Neuronal stem cell (in vitro differentiated cells): ENCODE measurements around the gene R3HCC1L.
"Not testable (repeated sequence)": the region's sequence is repeated elsewhere in the genome, so short reads cannot be mapped to it uniquely, and the experiment has no call there.

ENCODE experiments used
- DNase-seq: peaks from one replicate; pipeline ENCODE4 v3.0.0-alpha.2; 2013; ENCODE audit warnings: low spot score
- H2AFZ ChIP-seq: one replicate; pipeline ENCODE4 v1.6.1; 2013; ENCODE audit warnings: mild to moderate bottlenecking, low read length, inconsistent platforms
- H2AK5ac ChIP-seq: 2 replicates; pipeline ENCODE4 v1.6.1; 2013; ENCODE audit warnings: low read depth, mild to moderate bottlenecking, inconsistent platforms, low read length, moderate library complexity, mixed read lengths
- H2BK120ac ChIP-seq: 2 replicates; pipeline ENCODE4 v1.6.1; 2013; ENCODE audit warnings: low read depth, mild to moderate bottlenecking, inconsistent platforms, low read length, moderate library complexity, mixed read lengths
- H2BK12ac ChIP-seq: one replicate; pipeline ENCODE4 v1.6.1; 2013; ENCODE audit warnings: low read length, inconsistent platforms
- H2BK15ac ChIP-seq: 2 replicates; pipeline ENCODE4 v1.6.1; 2013; ENCODE audit warnings: mild to moderate bottlenecking, low read length, inconsistent platforms, mixed read lengths
- H2BK5ac ChIP-seq: one replicate; pipeline ENCODE4 v1.6.1; 2013; ENCODE audit warnings: inconsistent platforms, mild to moderate bottlenecking, low read length, moderate library complexity
- H3K14ac ChIP-seq: one replicate; pipeline ENCODE4 v1.6.1; 2013; ENCODE audit warnings: low read length, inconsistent platforms
- H3K18ac ChIP-seq: 2 replicates; pipeline ENCODE4 v1.6.1; 2013; ENCODE audit warnings: low read length, inconsistent platforms
- H3K23ac ChIP-seq: 2 replicates; pipeline ENCODE4 v1.6.1; 2013; ENCODE audit warnings: low read depth, mild to moderate bottlenecking, mixed read lengths, low read length, inconsistent platforms; ENCODE audit not compliant: poor library complexity
- H3K27ac ChIP-seq: replicated peaks from 3 replicates; pipeline ENCODE4 v1.5.1; 2013; ENCODE audit warnings: low read length, inconsistent platforms
- H3K27me3 ChIP-seq, 3 experiments: 2 replicates each; pipeline ENCODE4 v1.6.1; 2013; ENCODE audit warnings: low read length in 3 of 3, mild to moderate bottlenecking in 2 of 3, inconsistent platforms in 1 of 3, low read depth in 1 of 3, mixed read lengths in 1 of 3, moderate library complexity in 1 of 3; ENCODE audit not compliant: control insufficient read depth in 3 of 3, insufficient read depth in 3 of 3
- H3K36me3 ChIP-seq, 2 donors: replicated peaks in 1 of 2; 2 replicates each; pipeline ENCODE4 v1.6.1; 2013; ENCODE audit warnings: low read length in 2 of 2; ENCODE audit not compliant: control insufficient read depth in 2 of 2, insufficient read depth in 2 of 2
- H3K4ac ChIP-seq: 2 replicates; pipeline ENCODE4 v1.6.1; 2013; ENCODE audit warnings: inconsistent platforms, mild to moderate bottlenecking, low read length, moderate library complexity
- H3K4me1 ChIP-seq, 2 donors: 1 replicate in 1 of 2; 2 replicates in 1 of 2; pipeline ENCODE4 v1.6.1; 2013; ENCODE audit warnings: low read length in 2 of 2, low read depth in 1 of 2; ENCODE audit not compliant: control insufficient read depth in 2 of 2, insufficient read depth in 1 of 2
- H3K4me2 ChIP-seq: one replicate; pipeline ENCODE4 v1.6.1; 2013; ENCODE audit warnings: mild to moderate bottlenecking, low read length, inconsistent platforms; ENCODE audit not compliant: insufficient read depth, poor library complexity, severe bottlenecking
- H3K4me3 ChIP-seq, 2 donors: 2 replicates each; pipeline ENCODE4 v1.5.1; 2013; ENCODE audit warnings: low read length in 2 of 2, mild to moderate bottlenecking in 2 of 2, inconsistent platforms in 1 of 2, moderate library complexity in 1 of 2
- H3K79me1 ChIP-seq: one replicate; pipeline ENCODE4 v1.6.1; 2013; ENCODE audit warnings: low read depth, mild to moderate bottlenecking, inconsistent platforms, low read length, moderate library complexity
- H3K9ac ChIP-seq: one replicate; pipeline ENCODE4 v1.6.1; 2013; ENCODE audit warnings: mild to moderate bottlenecking, low read depth, low read length, inconsistent platforms; ENCODE audit not compliant: poor library complexity
- H3K9me3 ChIP-seq, 2 donors: replicated peaks in 1 of 2; 2 replicates each; pipeline versions ENCODE3 to v1.6.1; 2013; ENCODE audit warnings: low read length in 2 of 2, mild to moderate bottlenecking in 2 of 2, inconsistent platforms in 1 of 2, low read depth in 1 of 2, mixed read lengths in 1 of 2, moderate library complexity in 1 of 2; ENCODE audit not compliant: control insufficient read depth in 2 of 2, insufficient read depth in 1 of 2
- H4K8ac ChIP-seq: one replicate; pipeline ENCODE4 v1.6.1; 2013; ENCODE audit warnings: low read depth, mild to moderate bottlenecking, inconsistent platforms, low read length, moderate library complexity
- H4K91ac ChIP-seq: one replicate; pipeline ENCODE4 v1.6.1; 2013; ENCODE audit warnings: low read length, low read depth, mild to moderate bottlenecking, inconsistent platforms; ENCODE audit not compliant: poor library complexity
- WGBS, 2 donors: extraction: QIAGEN DNeasy Blood & Tissue Kit; methylation state at CpG; one replicate each; pipeline ENCODE4 v1.1.7; 2013; ENCODE audit warnings: missing lambda C conversion rate in 2 of 2, mixed read lengths in 1 of 2; ENCODE audit not compliant: insufficient read length in 2 of 2, insufficient replicate concordance in 1 of 2; ENCODE audit errors: extremely low coverage in 2 of 2; 5-methylcytosine and 5-hydroxymethylcytosine counted together

The R3HCC1L gene

GRCh38 chr10:98135222-98135899 is 904 bp downstream of the R3HCC1L start:
- Histone ChIP-seq H2AFZ (peak overlapping the region; percentile 81), H3K4me3 (peak overlapping the region; percentile 72 to 83), H3K4ac (no peak overlapping the region), H3K27ac (no peak overlapping the region), H2BK120ac (no peak overlapping the region), H3K27me3 (no peaks in the 10 kb centered on the region), H2BK15ac (no peak overlapping the region), H3K79me1 (no peaks in the 10 kb centered on the region), H2BK5ac (peak overlapping the region; percentile 70), H4K8ac (no peak overlapping the region), H3K9me3 (peaks cover 0 to 5% of the 10 kb centered on the region in 2 donors), H3K4me2 (peak overlapping the region; percentile 59), H3K4me1 (peaks cover 0 to 3% of the 10 kb centered on the region in 2 donors), H2AK5ac (no peak overlapping the region), H3K23ac (no peak overlapping the region), H4K91ac (no peak overlapping the region), H3K18ac (peak overlapping the region; percentile 70), H3K36me3 (no peaks in the 10 kb centered on the region), H3K9ac (no peak overlapping the region), H2BK12ac (no peak overlapping the region), H3K14ac (no peak overlapping the region)
- whole genome bisulfite sequencing, 2 donors, result no CpG with 5 or more reads among the region's 13 CpGs
- DNase-seq, result no peak

GRCh38 chr10:98136775-98137174 is 2.3 kb downstream of the R3HCC1L start:
- H2AK5ac ChIP-seq, H3K23ac ChIP-seq, H2BK15ac ChIP-seq, H2BK120ac ChIP-seq, H3K79me1 ChIP-seq, H3K4me2 ChIP-seq, H2BK12ac ChIP-seq, H3K27ac ChIP-seq, H3K18ac ChIP-seq, H4K91ac ChIP-seq, DNase-seq, H3K9ac ChIP-seq, H4K8ac ChIP-seq, H3K14ac ChIP-seq, H2AFZ ChIP-seq, H3K27me3 ChIP-seq, H3K9me3 ChIP-seq, H3K4ac ChIP-seq, H2BK5ac ChIP-seq, H3K36me3 ChIP-seq, H3K4me3 ChIP-seq, H3K4me1 ChIP-seq: not testable (repeated sequence)
- WGBS, 2 donors, result no CpG with 5 or more reads among the region's 16 CpGs

- no peaks in the 10 kb centered on the region for H3K79me1 ChIP-seq
- no peak overlapping the region for H3K14ac ChIP-seq
- H3K18ac ChIP-seq, result no peak overlapping the region
- no peak overlapping the region for H3K9ac ChIP-seq
- no peak overlapping the region for H2BK5ac ChIP-seq
- no peak overlapping the region for H3K4ac ChIP-seq
- no peak overlapping the region for H2BK12ac ChIP-seq
- no peak overlapping the region for H3K23ac ChIP-seq
- DNase-seq, result no peak
- H3K9me3 ChIP-seq, result no peaks in the 10 kb centered on the region
- H2BK15ac ChIP-seq, result no peak overlapping the region
- H2AFZ ChIP-seq, result no peak overlapping the region
- no peak overlapping the region for H3K4me3 ChIP-seq
- no peaks in the 10 kb centered on the region for H3K36me3 ChIP-seq
- H3K27me3 ChIP-seq, result no peaks in the 10 kb centered on the region
- no peak overlapping the region for H3K4me2 ChIP-seq
- peaks cover 0 to 3% of the 10 kb centered on the region in 2 donors for H3K4me1 ChIP-seq
- H3K27ac ChIP-seq, result no peak overlapping the region
- H4K91ac ChIP-seq, result no peak overlapping the region
- H2BK120ac ChIP-seq, result no peak overlapping the region
- H2AK5ac ChIP-seq, result no peak overlapping the region
- no peak overlapping the region for H4K8ac ChIP-seq
These were observed 3.6 kb downstream of the R3HCC1L start for GRCh38 chr10:98138031-98138430.

DNA sequence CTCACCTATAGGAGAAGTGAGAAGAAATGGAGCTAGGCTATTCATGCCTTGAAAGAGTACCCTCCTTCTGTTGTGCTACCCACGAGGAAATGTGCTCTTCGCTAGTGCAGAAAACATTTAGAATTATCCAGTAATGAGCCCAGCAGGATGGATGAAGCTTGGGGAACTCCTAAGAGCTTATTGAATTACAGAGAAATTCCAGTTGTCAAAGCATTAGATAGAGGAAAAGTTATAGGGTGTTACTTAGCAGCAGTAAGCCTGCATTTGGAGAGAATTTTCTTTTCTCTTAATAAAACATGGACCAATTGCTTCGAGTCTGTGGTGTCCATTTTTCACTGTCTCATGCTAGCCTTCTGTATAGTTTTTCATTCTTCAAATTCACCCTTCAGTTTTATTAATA is 5.0 kb downstream of the R3HCC1L start:
- H3K4ac ChIP-seq, result no peak overlapping the region
- no peak overlapping the region for H4K91ac ChIP-seq
- peaks cover 0 to 3% of the 10 kb centered on the region in 2 donors for H3K4me1 ChIP-seq

More for the DNA sequence above, 5.0 kb downstream of the R3HCC1L start:
- Histone ChIP-seq H3K36me3 (no peaks in the 10 kb centered on the region), H3K14ac (no peak overlapping the region), H2AFZ (no peak overlapping the region), H3K9ac (no peak overlapping the region), H2AK5ac (no peak overlapping the region), H3K79me1 (no peaks in the 10 kb centered on the region), H3K4me2 (no peak overlapping the region), H3K4me3 (no peak overlapping the region), H2BK12ac (no peak overlapping the region), H2BK5ac (no peak overlapping the region), H2BK120ac (no peak overlapping the region), H4K8ac (no peak overlapping the region), H3K27me3 (no peaks in the 10 kb centered on the region), H3K9me3 (no peaks in the 10 kb centered on the region), H3K27ac (no peak overlapping the region), H3K23ac (no peak overlapping the region), H2BK15ac (no peak overlapping the region), H3K18ac (no peak overlapping the region)
- WGBS, 2 donors, result no CpG with 5 or more reads among the region's 3 CpGs
- no peak for DNase-seq
